ENCODE data around the gene DNASE1.

The DNASE1 gene

GRCh38 chr16:3641801-3642396 is 12.6 kb upstream of the DNASE1 start:
- peak; percentile 24 for DNase-seq (ENCODE audit: low spot score)
- in situ Hi-C loops (cut with MboI; ENCODE audit: low sequenced_read_pairs, unreplicated experiment): no loop called here
- TF ChIP-seq, protein P1, sequence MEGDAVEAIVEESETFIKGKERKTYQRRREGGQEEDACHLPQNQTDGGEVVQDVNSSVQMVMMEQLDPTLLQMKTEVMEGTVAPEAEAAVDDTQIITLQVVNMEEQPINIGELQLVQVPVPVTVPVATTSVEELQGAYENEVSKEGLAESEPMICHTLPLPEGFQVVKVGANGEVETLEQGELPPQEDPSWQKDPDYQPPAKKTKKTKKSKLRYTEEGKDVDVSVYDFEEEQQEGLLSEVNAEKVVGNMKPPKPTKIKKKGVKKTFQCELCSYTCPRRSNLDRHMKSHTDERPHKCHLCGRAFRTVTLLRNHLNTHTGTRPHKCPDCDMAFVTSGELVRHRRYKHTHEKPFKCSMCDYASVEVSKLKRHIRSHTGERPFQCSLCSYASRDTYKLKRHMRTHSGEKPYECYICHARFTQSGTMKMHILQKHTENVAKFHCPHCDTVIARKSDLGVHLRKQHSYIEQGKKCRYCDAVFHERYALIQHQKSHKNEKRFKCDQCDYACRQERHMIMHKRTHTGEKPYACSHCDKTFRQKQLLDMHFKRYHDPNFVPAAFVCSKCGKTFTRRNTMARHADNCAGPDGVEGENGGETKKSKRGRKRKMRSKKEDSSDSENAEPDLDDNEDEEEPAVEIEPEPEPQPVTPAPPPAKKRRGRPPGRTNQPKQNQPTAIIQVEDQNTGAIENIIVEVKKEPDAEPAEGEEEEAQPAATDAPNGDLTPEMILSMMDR (IDR thresholded peaks at IDR 0.05; ENCODE audit: borderline replicate concordance, control extremely low read depth, extremely low read depth, insufficient read depth, missing control alignments): no peak

GRCh38 chr16:3642397-3643094 is 11.9 kb upstream of the DNASE1 start:
- in situ Hi-C loops (cut with MboI; ENCODE audit: low sequenced_read_pairs, unreplicated experiment): no loop called here
- DNase-seq (ENCODE audit: low spot score): peak; percentile 23
- TF ChIP-seq, protein P1 (IDR thresholded peaks at IDR 0.05; ENCODE audit: borderline replicate concordance, control extremely low read depth, extremely low read depth, insufficient read depth, missing control alignments): no peak

- DNase-seq (ENCODE audit: low spot score): peak; percentile 17
- in situ Hi-C loops (cut with MboI; ENCODE audit: low sequenced_read_pairs, unreplicated experiment): no loop called here
- TF ChIP-seq, protein P1 (IDR thresholded peaks at IDR 0.05; ENCODE audit: borderline replicate concordance, control extremely low read depth, extremely low read depth, insufficient read depth, missing control alignments): no peak
Observed at GRCh38 chr16:3643095-3643730, 11.3 kb upstream of the DNASE1 start.

- in situ Hi-C loops (cut with MboI; ENCODE audit: low sequenced_read_pairs, unreplicated experiment): no loop called here
- TF ChIP-seq, protein P1 (IDR thresholded peaks at IDR 0.05; ENCODE audit: borderline replicate concordance, control extremely low read depth, extremely low read depth, insufficient read depth, missing control alignments): no peak
- DNase-seq (ENCODE audit: low spot score): no peak
Observed at GRCh38 chr16:3645108-3645503, 9.4 kb upstream of the DNASE1 start.

DNA sequence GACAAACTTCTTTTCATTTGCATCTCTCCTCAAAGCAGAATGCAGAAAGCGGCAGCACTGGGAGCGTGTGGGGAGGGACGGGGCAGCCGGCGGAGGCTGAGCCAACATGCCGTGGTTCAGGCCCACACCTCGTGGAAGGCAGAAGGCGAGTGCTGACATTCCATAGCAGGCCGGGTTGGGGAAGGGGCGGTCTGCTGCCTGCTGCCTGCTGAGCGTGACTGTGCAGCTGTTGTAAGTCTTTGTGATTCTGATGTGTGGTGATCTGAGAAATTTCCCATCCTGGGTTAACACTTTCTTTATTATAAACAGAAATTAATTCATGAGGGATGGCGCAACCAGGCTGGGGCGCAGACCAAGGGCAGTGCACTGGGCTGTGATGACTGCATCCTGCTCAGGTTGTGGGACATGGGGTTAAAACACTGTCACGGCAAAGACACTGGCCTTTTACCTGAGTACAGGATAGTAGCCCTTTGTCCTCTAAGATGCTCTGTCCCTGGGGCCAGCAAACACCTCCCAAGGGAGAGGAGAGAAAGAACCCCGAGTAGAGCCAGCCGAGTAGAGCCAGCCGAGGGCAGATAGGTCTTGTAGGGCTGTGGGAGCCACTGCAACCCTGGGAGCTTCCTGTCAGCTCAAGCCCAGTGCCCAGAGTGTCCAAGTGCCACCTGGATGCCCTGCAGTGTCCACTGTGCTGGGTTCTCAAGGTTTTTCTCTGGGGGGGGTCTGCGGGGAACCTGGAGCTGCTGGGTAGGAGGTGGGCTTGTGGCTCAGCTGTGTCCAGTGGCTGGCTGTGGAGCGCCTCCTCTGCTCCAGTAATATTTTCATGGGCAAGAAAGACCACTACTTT is 8.8 kb upstream of the DNASE1 start:
- in situ Hi-C loops (cut with MboI; ENCODE audit: low sequenced_read_pairs, unreplicated experiment): no loop called here
- peak; percentile 23 for DNase-seq (ENCODE audit: low spot score)
- TF ChIP-seq, protein P1 (IDR thresholded peaks at IDR 0.05; ENCODE audit: borderline replicate concordance, control extremely low read depth, extremely low read depth, insufficient read depth, missing control alignments): no peak

DNA sequence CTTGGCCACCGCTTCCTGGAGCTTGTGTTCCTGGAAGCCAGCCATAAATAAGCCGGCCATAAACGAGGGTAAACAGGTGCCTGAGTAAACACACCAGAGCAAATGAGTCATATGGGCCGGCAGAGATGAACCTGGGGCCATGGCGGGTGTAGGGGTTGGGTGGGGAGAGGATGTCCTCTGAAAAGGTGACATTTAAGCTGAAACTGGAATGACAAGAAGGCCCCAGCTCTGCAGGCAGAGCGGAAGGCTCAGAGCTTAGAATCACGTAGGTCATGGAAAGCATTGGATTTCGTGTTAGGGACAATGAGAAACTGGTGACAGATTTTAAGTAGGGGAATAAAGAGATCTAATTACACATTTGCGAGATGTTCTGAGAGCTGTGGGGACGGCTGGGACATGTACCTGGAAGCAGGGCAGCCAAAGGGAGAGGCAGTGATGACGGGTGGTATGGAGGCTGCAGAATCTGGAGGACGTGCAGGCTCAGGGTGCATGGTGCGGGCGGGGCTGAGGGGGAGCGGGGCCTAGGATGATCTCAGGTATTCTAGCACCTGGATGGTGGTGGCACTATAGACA is 8.1 kb upstream of the DNASE1 start:
- DNase-seq (ENCODE audit: low spot score): no peak
- in situ Hi-C loops (cut with MboI; ENCODE audit: low sequenced_read_pairs, unreplicated experiment): no loop called here

More for the DNA sequence above, 8.1 kb upstream of the DNASE1 start:
- TF ChIP-seq, protein P1 (IDR thresholded peaks at IDR 0.05; ENCODE audit: borderline replicate concordance, control extremely low read depth, extremely low read depth, insufficient read depth, missing control alignments): no peak
